K562 (cell line): ENCODE data around the gene RIIAD1. TPM values are rescaled to one million over a fixed set of nuclear protein-coding genes. Genes with fewer than 3 reads are reported as not detected.
A peak's percentile ranks its signal among the peaks of the same experiment; 100 is the strongest.

Source experiments
- CBFB ChIP-seq: sonication (generic); formaldehyde crosslinking; IDR thresholded peaks from 2 replicates; pipeline ENCODE4 v1.4.0; 2020; ENCODE audit warnings: mild to moderate bottlenecking, missing genetic modification reagents
- GATA2 ChIP-seq: sonication (generic); formaldehyde crosslinking; IDR thresholded peaks from 2 replicates; pipeline ENCODE4 v1.4.0; 2020; ENCODE audit warnings: mild to moderate bottlenecking, missing genetic modification reagents
- HIVEP1 ChIP-seq: fragments of 250-450 bp; sonication (Bioruptor Pico); IDR thresholded peaks from 2 replicates; pipeline ENCODE4 v1.4.0; 2020; ENCODE audit warnings: mild to moderate bottlenecking
- HMGN3 ChIP-seq: IDR thresholded peaks from 2 replicates; pipeline ENCODE4 v1.6.1; 2011; ENCODE audit warnings: borderline replicate concordance, low read depth, mild to moderate bottlenecking, mixed read lengths, low read length; ENCODE audit not compliant: insufficient read length; ENCODE audit errors: extremely low read depth
- NR1H2 ChIP-seq: sonication (generic); formaldehyde crosslinking; IDR thresholded peaks from 2 replicates; pipeline ENCODE4 v1.4.0; 2020; ENCODE audit warnings: mild to moderate bottlenecking, missing genetic modification reagents
- POLR2B ChIP-seq: fragments of 450-650 bp; IDR thresholded peaks from 2 replicates; pipeline ENCODE4 v1.6.1; 2018; ENCODE audit warnings: low read depth; ENCODE audit not compliant: partially characterized antibody
- RBM17 ChIP-seq: fragments of 200-400 bp; formaldehyde crosslinking; IDR thresholded peaks from 2 replicates; pipeline ENCODE4 v1.6.1; 2017; ENCODE audit warnings: low read depth, mild to moderate bottlenecking, low read length, borderline replicate concordance
- SETDB1 ChIP-seq: IDR thresholded peaks from one replicate; pipeline ENCODE4 v1.6.1; 2012; ENCODE audit warnings: low read length, control low read depth, inconsistent platforms
- SP2 ChIP-seq: IDR thresholded peaks from 2 replicates; pipeline ENCODE4 v1.6.1; 2011; ENCODE audit warnings: mild to moderate bottlenecking, low read depth, low read length, moderate library complexity; ENCODE audit not compliant: poor library complexity, severe bottlenecking; ENCODE audit errors: extremely low read depth
- SRSF1 ChIP-seq: fragments of 200-400 bp; formaldehyde crosslinking; IDR thresholded peaks from 2 replicates; pipeline ENCODE4 v1.6.1; 2017; ENCODE audit warnings: mild to moderate bottlenecking, low read depth, low read length, moderate library complexity
- TGIF2 ChIP-seq: sonication (generic); formaldehyde crosslinking; IDR thresholded peaks from 2 replicates; pipeline ENCODE4 v1.8.1; 2022; ENCODE audit warnings: mild to moderate bottlenecking, missing genetic modification reagents, moderate library complexity
- TRIM25 ChIP-seq: fragments of 450-650 bp; IDR thresholded peaks from 2 replicates; pipeline ENCODE4 v1.7.0; 2016; ENCODE audit warnings: borderline replicate concordance
- ZBTB33 ChIP-seq: sonication (generic); formaldehyde crosslinking; IDR thresholded peaks from 2 replicates; pipeline ENCODE4 v1.8.1; 2023; ENCODE audit warnings: mild to moderate bottlenecking, missing genetic modification reagents
- ZNF133 ChIP-seq: fragments of 250-450 bp; sonication (Bioruptor Pico); IDR thresholded peaks from 2 replicates; pipeline ENCODE4 v1.4.0; 2020; ENCODE audit warnings: mild to moderate bottlenecking
- ZNF197 ChIP-seq: fragments of 200-800 bp; sonication (Bioruptor generic); IDR thresholded peaks from 2 replicates; pipeline ENCODE4 v1.6.1; 2016; ENCODE audit warnings: low read depth, missing genetic modification characterization, missing compliant biosample characterization
- ZNF224 ChIP-seq: sonication (generic); formaldehyde crosslinking; IDR thresholded peaks from 2 replicates; pipeline ENCODE4 v1.8.0; 2022; ENCODE audit warnings: mild to moderate bottlenecking, missing genetic modification reagents
- ZNF551 ChIP-seq: fragments of 250-450 bp; sonication (Bioruptor Pico); IDR thresholded peaks from 2 replicates; pipeline ENCODE4 v1.5.0; 2021; ENCODE audit warnings: mild to moderate bottlenecking, moderate library complexity
- ZNF655 ChIP-seq: fragments of 250-450 bp; sonication (Bioruptor Pico); IDR thresholded peaks from 2 replicates; pipeline ENCODE4 v1.5.0; 2021
- polyA plus RNA-seq, 8 experiments: library from polyadenylated mRNA; depleted of rRNA in 4 of 8; stranded (reverse) in 5 of 8; unstranded in 3 of 8; fragments of >200 nt; fragmentation: Nextera tagmentation in 2 of 8; fragmentation: Illumina TruSeq in 1 of 8; extraction: Ambion mirVana in 2 of 8; extraction: Trizol in 1 of 8; gene quantifications; 2 replicates each; pipeline versions ENCODE4 v1.2.1 to v1.2.3, GENCODE V29; 2011 to 2014; ENCODE audit warnings: inconsistent platforms in 1 of 8, missing spikeins in 1 of 8
- total RNA-seq, 7 experiments: library from RNA; depleted of rRNA in 6 of 7; stranded (reverse); fragments of >200 nt in 6 of 7; fragmentation: Illumina TruSeq in 2 of 7; extraction: Trizol in 2 of 7; gene quantifications; 2 replicates each; pipeline versions ENCODE4 v1.2.1 to v1.2.3, GENCODE V29; 2011 to 2021; ENCODE audit warnings: low replicate concordance in 1 of 7
- TF ChIP-seq, protein P1 (sequence below): fragments of 250-450 bp; sonication (Bioruptor Pico); IDR thresholded peaks from 2 replicates; pipeline ENCODE4 v1.5.0; 2021
- TF ChIP-seq, protein P2 (sequence below), 2 experiments: fragments of 250-450 bp in 1 of 2; fragments of 450-650 bp in 1 of 2; sonication (Bioruptor Pico) in 1 of 2; IDR thresholded peaks; 2 replicates each; pipeline versions ENCODE4 v1.6.1 to v1.8.0; 2016 to 2021; ENCODE audit warnings: mild to moderate bottlenecking in 2 of 2, moderate library complexity in 2 of 2, missing compliant biosample characterization in 1 of 2, missing genetic modification characterization in 1 of 2

The RIIAD1 gene
- total and polyA plus RNA-seq, 9 of the 15 experiments (the other 6 are each of a cell fraction or from before 2014, with no cell fraction given) = not detected

DNA sequence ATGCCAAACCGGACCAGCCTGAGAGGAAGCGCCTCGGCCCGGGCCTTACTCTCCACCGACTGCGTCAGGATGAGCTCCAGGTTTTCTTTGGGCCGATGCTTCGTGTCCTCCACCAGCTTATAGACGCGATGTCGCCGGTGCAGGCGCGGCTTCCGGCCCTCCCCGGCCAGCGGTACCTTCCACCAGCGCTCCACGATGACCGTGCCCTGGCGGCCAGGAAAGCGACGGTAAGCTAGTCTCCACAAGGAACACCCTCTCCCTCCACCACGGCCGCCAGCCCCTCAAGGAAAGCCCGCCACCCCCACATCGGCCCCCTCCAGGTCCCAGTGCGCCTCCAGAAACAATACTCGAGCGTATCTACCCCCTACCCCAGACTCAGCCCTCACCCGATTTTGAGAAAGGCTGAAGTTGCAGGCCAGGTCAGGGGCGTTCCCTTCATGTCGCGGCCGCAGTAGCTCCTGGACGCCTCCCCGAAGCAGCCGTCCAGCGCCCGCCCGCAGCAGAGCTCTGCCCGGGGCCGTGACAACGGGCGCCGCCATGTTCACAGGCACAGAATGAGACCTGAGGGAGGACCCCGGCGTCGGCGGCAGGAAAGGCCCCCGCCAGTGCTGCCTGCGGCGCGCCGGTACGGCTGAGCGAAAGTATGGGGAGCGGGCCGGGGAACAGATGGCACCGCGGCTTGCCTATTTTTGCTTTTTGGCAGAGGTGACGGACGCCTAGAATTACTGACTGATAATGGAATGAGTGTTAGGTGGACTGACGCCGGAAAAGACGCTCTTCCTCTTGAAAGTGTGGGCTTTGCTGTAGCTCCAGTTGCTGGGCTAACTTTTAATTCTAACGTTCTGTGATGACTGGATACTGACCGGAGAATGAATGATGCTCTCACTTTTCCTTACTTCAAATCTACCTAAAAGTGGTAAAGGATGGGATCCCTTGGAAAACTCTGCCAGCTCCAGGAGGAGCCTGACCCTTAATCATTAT is 41.9 kb downstream of the RIIAD1 start, which contains the start of gene MRPL9 (continued):
- TF ChIP-seq ZNF655 (no peak), SP2 (no peak), SRSF1 (no peak), CBFB (CRISPR knock-in tag) (0 out of 2 replicates have a peak, but pooled peaks have one; percentile 51), POLR2B (peak; percentile 69), NR1H2 (CRISPR knock-in tag) (no peak; the same call in 1 of the 2 replicates), TGIF2 (CRISPR knock-in tag) (no peak), HMGN3 (peak; percentile 74), SETDB1 (no peak), ZNF224 (CRISPR knock-in tag) (no peak), ZNF197 (CRISPR knock-in tag) (no peak), RBM17 (no peak), ZNF551 (CRISPR knock-in tag) (no peak), ZNF133 (CRISPR knock-in tag) (no peak), GATA2 (0 out of 2 replicates have a peak, but pooled peaks have one; percentile 18), TRIM25 (no peak), HIVEP1 (no peak), ZBTB33 (CRISPR knock-in tag) (0 out of 2 replicates have a peak, but pooled peaks have one; percentile 37)
- TF ChIP-seq, protein P1, sequence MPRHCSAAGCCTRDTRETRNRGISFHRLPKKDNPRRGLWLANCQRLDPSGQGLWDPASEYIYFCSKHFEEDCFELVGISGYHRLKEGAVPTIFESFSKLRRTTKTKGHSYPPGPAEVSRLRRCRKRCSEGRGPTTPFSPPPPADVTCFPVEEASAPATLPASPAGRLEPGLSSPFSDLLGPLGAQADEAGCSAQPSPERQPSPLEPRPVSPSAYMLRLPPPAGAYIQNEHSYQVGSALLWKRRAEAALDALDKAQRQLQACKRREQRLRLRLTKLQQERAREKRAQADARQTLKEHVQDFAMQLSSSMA (CRISPR knock-in tag) = 0 out of 2 replicates have a peak, but pooled peaks have one; percentile 18
- TF ChIP-seq, protein P2, sequence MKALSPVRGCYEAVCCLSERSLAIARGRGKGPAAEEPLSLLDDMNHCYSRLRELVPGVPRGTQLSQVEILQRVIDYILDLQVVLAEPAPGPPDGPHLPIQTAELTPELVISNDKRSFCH (CRISPR knock-in tag; IDR thresholded peaks at IDR 0.05) = no peak
- TF ChIP-seq, protein P2 (tag; IDR thresholded peaks at IDR 0.05) = peak; percentile 78
